HepG2 (cell line): ENCODE results near the gene PSRC1. TPM values are rescaled to one million over a fixed set of nuclear protein-coding genes. Genes with fewer than 3 reads are reported as not detected.
A peak's percentile ranks its signal among the peaks of the same experiment; 100 is the strongest.

Experiments used
- FOXC1 ChIP-seq: sonication (generic); formaldehyde crosslinking; IDR thresholded peaks from 2 replicates; pipeline ENCODE4 v1.8.0; 2022; ENCODE audit warnings: mild to moderate bottlenecking, missing genetic modification reagents, borderline replicate concordance
- HNRNPLL ChIP-seq: fragments of 200-400 bp; formaldehyde crosslinking; IDR thresholded peaks from 2 replicates; pipeline ENCODE4 v1.6.1; 2017; ENCODE audit warnings: mild to moderate bottlenecking, low read depth, low read length; ENCODE audit not compliant: poor library complexity, severe bottlenecking
- IKZF1 ChIP-seq: fragments of 450-650 bp; IDR thresholded peaks from 2 replicates; pipeline ENCODE4 v1.7.1; 2016
- IRF2 ChIP-seq: IDR thresholded peaks from 2 replicates; pipeline ENCODE4 v1.6.1; 2018; ENCODE audit warnings: missing genetic modification reagents, missing compliant biosample characterization
- KLF6 ChIP-seq: IDR thresholded peaks from 2 replicates; pipeline ENCODE4 v1.8.0; 2016; ENCODE audit warnings: missing biosample characterization, missing genetic modification reagents
- NFATC3 ChIP-seq: sonication (generic); formaldehyde crosslinking; IDR thresholded peaks from 2 replicates; pipeline ENCODE4 v1.5.1; 2020; ENCODE audit warnings: mild to moderate bottlenecking, missing genetic modification reagents
- PHF21A ChIP-seq: sonication (generic); formaldehyde crosslinking; IDR thresholded peaks from 2 replicates; pipeline ENCODE4 v1.5.0; 2020; ENCODE audit warnings: mild to moderate bottlenecking, missing genetic modification reagents
- TRIM24 ChIP-seq: sonication (generic); formaldehyde crosslinking; IDR thresholded peaks from 2 replicates; pipeline ENCODE4 v1.8.0; 2022; ENCODE audit warnings: mild to moderate bottlenecking, missing genetic modification reagents
- ZFP37 ChIP-seq: sonication (generic); formaldehyde crosslinking; IDR thresholded peaks from 2 replicates; pipeline ENCODE4 v1.4.0; 2020; ENCODE audit warnings: missing genetic modification reagents, borderline replicate concordance
- ZKSCAN1 ChIP-seq: fragments of 150-350 bp; IDR thresholded peaks from 2 replicates; pipeline ENCODE4 v1.6.1; 2014; ENCODE audit warnings: low read length
- ZNF143 ChIP-seq: sonication (generic); formaldehyde crosslinking; IDR thresholded peaks from 2 replicates; pipeline ENCODE4 v1.4.0; 2020; ENCODE audit warnings: missing genetic modification reagents
- ZNF230 ChIP-seq: sonication (generic); formaldehyde crosslinking; IDR thresholded peaks from 2 replicates; pipeline ENCODE4 v1.4.0; 2020; ENCODE audit warnings: mild to moderate bottlenecking, missing genetic modification reagents
- ZNF282 ChIP-seq: fragments of 450-650 bp; IDR thresholded peaks from 2 replicates; pipeline ENCODE4 v1.6.1; 2018; ENCODE audit not compliant: partially characterized antibody
- ZNF563 ChIP-seq: sonication (generic); formaldehyde crosslinking; IDR thresholded peaks from 2 replicates; pipeline ENCODE4 v1.8.0; 2022; ENCODE audit warnings: mild to moderate bottlenecking, moderate library complexity, missing genetic modification reagents
- ZNF589 ChIP-seq: sonication (generic); formaldehyde crosslinking; conservative IDR thresholded peaks from 2 replicates; pipeline ENCODE4 v1.8.0; 2022; ENCODE audit warnings: mild to moderate bottlenecking, moderate library complexity, missing genetic modification reagents
- ZNF746 ChIP-seq: sonication (generic); formaldehyde crosslinking; IDR thresholded peaks from 2 replicates; pipeline ENCODE4 v1.8.0; 2022; ENCODE audit warnings: mild to moderate bottlenecking, missing genetic modification reagents
- ZNF782 ChIP-seq: sonication (generic); formaldehyde crosslinking; IDR thresholded peaks from 2 replicates; pipeline ENCODE4 v1.4.0; 2020; ENCODE audit warnings: missing genetic modification reagents, mild to moderate bottlenecking, borderline replicate concordance
- ZNF83 ChIP-seq: sonication (generic); formaldehyde crosslinking; IDR thresholded peaks from 2 replicates; pipeline ENCODE4 v1.4.0; 2020; ENCODE audit warnings: missing genetic modification reagents, mild to moderate bottlenecking, borderline replicate concordance
- polyA plus RNA-seq, 8 experiments: library from polyadenylated mRNA; depleted of rRNA in 3 of 8; stranded (reverse) in 7 of 8; unstranded in 1 of 8; fragments of >200 nt; fragmentation: Illumina TruSeq in 4 of 8; extraction: Trizol in 4 of 8; gene quantifications; 2 replicates each; pipeline versions ENCODE4 v1.2.1 to v1.2.3, GENCODE V29; 2011 to 2016; ENCODE audit warnings: low read depth in 4 of 8, missing spikeins in 1 of 8, mixed read lengths in 1 of 8; ENCODE audit not compliant: insufficient read depth in 1 of 8
- total RNA-seq, 5 experiments: library from RNA; depleted of rRNA; stranded (reverse); fragments of >200 nt; fragmentation: Illumina TruSeq; extraction: Trizol; gene quantifications; 2 replicates each; pipeline ENCODE4 v1.2.3, GENCODE V29; 2016; ENCODE audit warnings: low read depth in 1 of 5
- TF ChIP-seq, protein P1 (sequence below), 2 experiments: IDR thresholded peaks; 2 replicates each; pipeline ENCODE4 v1.6.1; 2011 to 2012; ENCODE audit warnings: low read length in 2 of 2, borderline replicate concordance in 1 of 2, low read depth in 1 of 2, mild to moderate bottlenecking in 1 of 2, moderate library complexity in 1 of 2
- TF ChIP-seq, protein P2 (sequence below): IDR thresholded peaks from 2 replicates; pipeline ENCODE4 v1.6.1; 2016; ENCODE audit warnings: missing biosample characterization, missing genetic modification reagents, low read depth
- TF ChIP-seq, protein P3 (sequence below): sonication (generic); formaldehyde crosslinking; IDR thresholded peaks from 2 replicates; pipeline ENCODE4 v1.5.0; 2020; ENCODE audit warnings: missing genetic modification reagents
- TF ChIP-seq, protein P4 (sequence below): sonication (generic); formaldehyde crosslinking; IDR thresholded peaks from 2 replicates; pipeline ENCODE4 v1.8.0; 2022; ENCODE audit warnings: low read depth, missing genetic modification reagents

PSRC1 gene
- total and polyA plus RNA-seq, 2 of the 13 experiments (the other 11 are each of a cell fraction or from before 2014, with no cell fraction given) = 28.6 to 30.3 TPM

DNA sequence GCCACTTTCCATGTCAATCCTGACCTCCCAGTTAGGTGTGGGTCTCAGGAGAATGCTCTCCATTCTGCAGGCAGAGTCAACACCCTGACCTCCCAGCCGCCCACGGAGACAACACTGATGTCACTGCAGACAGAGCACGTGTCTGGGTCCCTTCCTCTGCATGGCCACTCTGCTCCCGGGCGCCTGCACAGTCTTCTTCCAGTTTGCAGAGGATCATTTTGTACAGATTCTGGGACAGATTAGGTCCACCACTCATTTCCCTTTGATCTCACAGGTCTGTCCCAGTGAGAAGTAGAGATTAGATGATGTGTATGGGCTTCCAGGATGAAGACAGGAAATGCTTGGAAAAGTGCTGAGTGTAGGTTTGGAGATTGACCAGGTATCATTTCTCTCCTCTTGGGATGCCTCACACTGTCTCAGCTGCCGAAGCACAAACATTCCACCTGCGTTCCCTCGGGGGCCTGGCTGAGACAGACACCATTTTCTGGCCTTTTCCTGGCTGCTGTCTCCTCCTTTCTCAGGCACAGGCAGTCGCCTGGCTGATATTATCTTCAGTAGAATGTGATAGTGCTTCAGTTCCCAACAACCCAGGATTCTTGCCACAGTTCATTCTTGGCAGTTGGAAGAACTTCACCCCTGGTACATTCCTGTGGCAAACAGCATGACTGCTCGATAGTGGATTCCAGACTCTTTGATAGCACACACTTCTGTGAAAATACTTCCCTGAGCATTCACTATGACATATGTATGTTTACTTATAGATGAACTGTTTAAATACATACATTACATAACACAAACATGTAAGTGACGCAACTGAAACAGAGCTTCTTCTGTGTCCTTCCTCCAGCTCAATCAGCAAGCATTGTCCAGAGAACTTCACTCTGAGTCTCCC lies 16.0 kb upstream of the PSRC1 start (continued):
- TF ChIP-seq, protein P1, sequence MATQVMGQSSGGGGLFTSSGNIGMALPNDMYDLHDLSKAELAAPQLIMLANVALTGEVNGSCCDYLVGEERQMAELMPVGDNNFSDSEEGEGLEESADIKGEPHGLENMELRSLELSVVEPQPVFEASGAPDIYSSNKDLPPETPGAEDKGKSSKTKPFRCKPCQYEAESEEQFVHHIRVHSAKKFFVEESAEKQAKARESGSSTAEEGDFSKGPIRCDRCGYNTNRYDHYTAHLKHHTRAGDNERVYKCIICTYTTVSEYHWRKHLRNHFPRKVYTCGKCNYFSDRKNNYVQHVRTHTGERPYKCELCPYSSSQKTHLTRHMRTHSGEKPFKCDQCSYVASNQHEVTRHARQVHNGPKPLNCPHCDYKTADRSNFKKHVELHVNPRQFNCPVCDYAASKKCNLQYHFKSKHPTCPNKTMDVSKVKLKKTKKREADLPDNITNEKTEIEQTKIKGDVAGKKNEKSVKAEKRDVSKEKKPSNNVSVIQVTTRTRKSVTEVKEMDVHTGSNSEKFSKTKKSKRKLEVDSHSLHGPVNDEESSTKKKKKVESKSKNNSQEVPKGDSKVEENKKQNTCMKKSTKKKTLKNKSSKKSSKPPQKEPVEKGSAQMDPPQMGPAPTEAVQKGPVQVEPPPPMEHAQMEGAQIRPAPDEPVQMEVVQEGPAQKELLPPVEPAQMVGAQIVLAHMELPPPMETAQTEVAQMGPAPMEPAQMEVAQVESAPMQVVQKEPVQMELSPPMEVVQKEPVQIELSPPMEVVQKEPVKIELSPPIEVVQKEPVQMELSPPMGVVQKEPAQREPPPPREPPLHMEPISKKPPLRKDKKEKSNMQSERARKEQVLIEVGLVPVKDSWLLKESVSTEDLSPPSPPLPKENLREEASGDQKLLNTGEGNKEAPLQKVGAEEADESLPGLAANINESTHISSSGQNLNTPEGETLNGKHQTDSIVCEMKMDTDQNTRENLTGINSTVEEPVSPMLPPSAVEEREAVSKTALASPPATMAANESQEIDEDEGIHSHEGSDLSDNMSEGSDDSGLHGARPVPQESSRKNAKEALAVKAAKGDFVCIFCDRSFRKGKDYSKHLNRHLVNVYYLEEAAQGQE (IDR thresholded peaks at IDR 0.05; ENCODE audit: borderline replicate concordance in 1 of 2, low read depth in 1 of 2, low read length in 2 of 2) = no peak; a peak in 1 of 4 replicates
- TF ChIP-seq KLF6 (peak; percentile 87; the same call in 1 of the 2 replicates), ZNF782 (0 out of 2 replicates have a peak, but pooled peaks have one; percentile 48), ZNF746 (CRISPR knock-in tag) (peak; percentile 63; the same call in 1 of the 2 replicates), ZNF230 (peak; percentile 93; the same call in 1 of the 2 replicates), HNRNPLL (no peak), ZFP37 (CRISPR knock-in tag) (peak; percentile 98), FOXC1 (CRISPR knock-in tag) (peak; percentile 76; the same call in 1 of the 2 replicates), ZNF282 (no peak), ZKSCAN1 (no peak), IRF2 (CRISPR knock-in tag) (no peak), TRIM24 (CRISPR knock-in tag) (peak; percentile 70; the same call in 1 of the 2 replicates), IKZF1 (no peak), NFATC3 (CRISPR knock-in tag) (no peak), ZNF143 (CRISPR knock-in tag) (0 out of 2 replicates have a peak, but pooled peaks have one; percentile 26), PHF21A (CRISPR knock-in tag) (peak; percentile 78; the same call in 1 of the 2 replicates), ZNF83 (CRISPR knock-in tag) (0 out of 2 replicates have a peak, but pooled peaks have one; percentile 80), ZNF563 (CRISPR knock-in tag) (peak; percentile 72; the same call in 1 of the 2 replicates), ZNF589 (peak; percentile 61; the same call in 1 of the 2 replicates)
- TF ChIP-seq, protein P2, sequence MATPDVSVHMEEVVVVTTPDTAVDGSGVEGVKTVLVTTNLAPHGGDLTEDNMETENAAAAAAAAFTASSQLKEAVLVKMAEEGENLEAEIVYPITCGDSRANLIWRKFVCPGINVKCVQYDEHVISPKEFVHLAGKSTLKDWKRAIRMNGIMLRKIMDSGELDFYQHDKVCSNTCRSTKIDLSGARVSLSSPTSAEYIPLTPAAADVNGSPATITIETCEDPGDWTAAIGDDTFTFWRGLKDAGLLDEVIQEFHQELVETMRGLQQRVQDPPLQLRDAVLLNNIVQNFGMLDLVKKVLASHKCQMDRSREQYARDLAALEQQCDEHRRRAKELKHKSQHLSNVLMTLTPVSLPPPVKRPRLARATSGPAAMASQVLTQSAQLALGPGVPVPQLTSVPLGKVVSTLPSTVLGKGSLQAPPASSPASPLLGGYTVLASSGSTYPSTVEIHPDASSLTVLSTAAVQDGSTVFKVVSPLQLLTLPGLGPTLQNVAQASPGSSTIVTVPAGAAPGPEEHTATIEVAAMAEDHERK (CRISPR knock-in tag) = no peak
- TF ChIP-seq, protein P3, sequence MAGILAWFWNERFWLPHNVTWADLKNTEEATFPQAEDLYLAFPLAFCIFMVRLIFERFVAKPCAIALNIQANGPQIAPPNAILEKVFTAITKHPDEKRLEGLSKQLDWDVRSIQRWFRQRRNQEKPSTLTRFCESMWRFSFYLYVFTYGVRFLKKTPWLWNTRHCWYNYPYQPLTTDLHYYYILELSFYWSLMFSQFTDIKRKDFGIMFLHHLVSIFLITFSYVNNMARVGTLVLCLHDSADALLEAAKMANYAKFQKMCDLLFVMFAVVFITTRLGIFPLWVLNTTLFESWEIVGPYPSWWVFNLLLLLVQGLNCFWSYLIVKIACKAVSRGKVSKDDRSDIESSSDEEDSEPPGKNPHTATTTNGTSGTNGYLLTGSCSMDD (CRISPR knock-in tag) = no peak
- TF ChIP-seq, protein P4, sequence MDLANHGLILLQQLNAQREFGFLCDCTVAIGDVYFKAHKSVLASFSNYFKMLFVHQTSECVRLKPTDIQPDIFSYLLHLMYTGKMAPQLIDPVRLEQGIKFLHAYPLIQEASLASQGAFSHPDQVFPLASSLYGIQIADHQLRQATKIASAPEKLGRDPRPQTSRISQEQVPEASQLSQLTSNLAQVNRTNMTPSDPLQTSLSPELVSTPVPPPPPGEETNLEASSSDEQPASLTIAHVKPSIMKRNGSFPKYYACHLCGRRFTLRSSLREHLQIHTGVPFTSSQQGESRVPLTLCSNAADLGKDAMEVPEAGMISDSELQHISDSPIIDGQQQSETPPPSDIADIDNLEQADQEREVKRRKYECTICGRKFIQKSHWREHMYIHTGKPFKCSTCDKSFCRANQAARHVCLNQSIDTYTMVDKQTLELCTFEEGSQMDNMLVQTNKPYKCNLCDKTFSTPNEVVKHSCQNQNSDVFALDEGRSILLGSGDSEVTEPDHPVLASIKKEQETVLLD (CRISPR knock-in tag) = peak; percentile 67
